Amniotic stem cell (primary cell): Measurements from ENCODE around the gene PPT2.
"Not testable (repeated sequence)": the region's sequence is repeated elsewhere in the genome, so short reads cannot be mapped to it uniquely, and the experiment has no call there.

Experiments used
- DNase-seq: peaks from one replicate; lab custom pipeline; 2025; lab: John Stamatoyannopoulos, UW

The PPT2 gene

DNA sequence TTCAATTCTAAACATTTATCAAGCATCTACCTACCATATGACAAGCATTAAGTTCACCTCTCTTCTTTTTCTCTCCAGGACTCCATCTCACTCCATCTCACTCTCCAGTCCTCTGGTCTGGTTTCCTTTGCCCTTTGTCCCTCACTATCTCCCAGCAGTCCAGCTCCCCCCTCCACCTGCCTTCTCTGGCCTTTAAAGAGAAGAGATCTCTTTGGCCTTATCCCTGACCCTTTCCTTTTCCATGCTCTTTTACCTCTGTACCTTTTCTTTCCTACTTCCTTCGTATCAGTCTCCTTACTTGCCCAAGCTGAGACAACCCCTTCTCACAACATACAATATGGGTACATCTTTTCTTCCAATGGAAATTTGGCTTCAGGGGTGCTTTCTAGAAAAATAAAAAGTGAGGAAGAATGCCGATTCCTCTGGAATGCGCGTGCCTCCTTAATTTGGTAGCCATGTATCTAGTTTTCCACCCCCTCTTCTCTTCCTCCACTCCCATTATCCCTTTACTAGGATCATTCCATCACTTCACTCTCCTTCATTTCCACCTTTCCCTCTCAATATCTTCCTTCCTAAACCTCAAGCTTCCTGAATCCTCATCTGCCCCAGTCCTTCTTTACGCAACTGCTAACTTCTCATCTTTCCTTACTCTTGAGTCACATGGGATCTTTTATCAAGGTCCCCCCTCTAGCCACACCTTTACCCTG, 22.7 kb downstream of the PPT2 start:
- DNase-seq, result peak; percentile 52

DNA sequence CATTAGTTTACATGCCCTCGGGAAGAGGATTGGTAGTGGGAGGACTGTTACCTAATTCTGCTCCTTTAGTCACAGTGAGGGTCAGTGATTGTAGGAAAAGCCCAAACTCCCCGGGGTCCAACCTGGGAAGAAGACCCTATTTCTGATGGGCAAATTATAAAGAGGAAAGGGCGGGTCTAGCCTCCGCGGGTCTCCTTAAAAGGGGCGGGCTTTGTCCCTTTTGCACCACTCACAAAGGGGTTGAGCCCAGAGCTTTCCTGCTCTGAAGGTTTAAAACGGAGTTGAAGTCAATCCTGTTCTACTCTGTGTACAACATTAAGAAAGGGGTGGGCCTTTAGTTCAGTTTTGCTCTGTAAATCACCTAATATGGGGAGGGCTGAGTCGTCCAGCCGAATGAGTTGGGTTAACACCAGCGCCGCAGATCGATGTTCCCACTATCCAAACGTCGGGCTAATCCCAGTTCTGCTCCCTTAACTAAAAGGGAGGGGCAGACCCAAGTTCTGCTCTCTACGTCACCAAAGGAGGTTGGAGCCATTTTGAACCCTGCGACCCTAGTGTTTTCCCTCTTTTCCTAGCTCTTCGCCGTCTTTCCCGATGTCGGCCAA, 23.3 kb downstream of the PPT2 start:
- peak; percentile 56 for DNase-seq

DNA sequence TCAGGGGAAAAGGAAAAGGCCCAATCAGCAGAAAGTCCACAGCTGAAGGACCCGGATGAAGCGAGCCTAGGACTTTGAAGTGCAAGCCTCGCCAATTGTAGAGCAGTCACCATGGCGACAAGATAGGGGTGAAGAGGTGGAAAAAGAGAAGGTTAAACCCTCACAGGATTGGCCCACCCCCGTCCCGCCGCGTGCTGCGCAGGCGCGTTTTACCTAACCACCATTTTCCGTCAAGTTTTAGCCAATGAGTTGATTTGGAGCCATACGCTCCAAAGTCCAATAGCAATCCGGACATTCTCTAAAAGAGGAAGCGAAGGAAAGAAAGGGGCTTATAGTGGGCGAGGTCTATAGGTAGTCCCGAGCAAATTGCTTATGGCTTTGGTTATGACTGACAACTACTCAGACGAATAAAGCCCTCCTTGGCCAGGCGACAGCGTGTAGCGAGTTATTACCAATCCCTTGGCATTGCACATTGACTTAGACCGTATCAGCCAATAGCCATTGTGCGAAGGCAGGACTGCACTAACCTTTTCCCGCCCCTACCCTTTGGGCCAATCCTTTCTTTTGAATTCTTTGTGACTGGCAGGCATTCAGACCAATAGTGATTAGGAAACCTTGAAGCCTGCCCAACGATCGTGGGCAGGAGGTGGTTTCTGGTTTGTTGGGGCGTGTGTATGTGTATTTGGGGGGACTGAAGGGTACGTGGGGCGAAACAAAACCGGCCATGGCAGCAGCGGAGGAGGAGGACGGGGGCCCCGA, 24.0 kb downstream of the PPT2 start, which contains the start of gene RNF5:
Gene RNF5, plus strand, starts transcription at position 618 of the 759 bp plus-strand sequence. Its CDS starts 107 bp downstream, at position 725.
- DNase-seq, result peak; percentile 100

- DNase-seq, result no peak
Measured at GRCh38 chr6:32178547-32179440, 24.9 kb downstream of the PPT2 start.

GRCh38 chr6:32179766-32180405, 25.9 kb downstream of the PPT2 start:
- no peak for DNase-seq

GRCh38 chr6:32181148-32181702, 27.3 kb downstream of the PPT2 start:
- DNase-seq, result no peak

- DNase-seq, result no peak
Measured at GRCh38 chr6:32181915-32182529, 28.1 kb downstream of the PPT2 start.

- no peak for DNase-seq
Measured at GRCh38 chr6:32182555-32182981, 28.6 kb downstream of the PPT2 start.

DNA sequence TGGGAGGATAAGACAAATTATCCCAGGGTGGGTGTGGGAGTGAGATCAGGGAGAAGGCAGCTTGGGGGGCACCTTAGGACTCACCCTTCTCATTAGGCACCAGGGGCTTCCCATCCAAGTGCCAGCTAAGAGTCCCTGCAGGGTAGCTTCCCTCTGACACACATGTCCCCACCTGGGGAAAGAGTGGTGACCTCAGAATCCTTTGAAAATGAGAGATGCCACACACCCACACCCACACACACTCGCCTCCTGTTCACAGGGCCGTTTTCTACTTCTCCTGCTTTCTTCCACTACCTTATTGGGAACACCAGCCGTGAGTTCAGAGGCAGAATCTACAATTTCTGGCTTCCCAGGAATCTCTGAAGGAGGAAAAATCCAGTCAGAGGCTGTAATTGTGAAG, 29.1 kb downstream of the PPT2 start:
- no peak for DNase-seq

GRCh38 chr6:32183483-32184083, 29.6 kb downstream of the PPT2 start:
- no peak for DNase-seq

DNA sequence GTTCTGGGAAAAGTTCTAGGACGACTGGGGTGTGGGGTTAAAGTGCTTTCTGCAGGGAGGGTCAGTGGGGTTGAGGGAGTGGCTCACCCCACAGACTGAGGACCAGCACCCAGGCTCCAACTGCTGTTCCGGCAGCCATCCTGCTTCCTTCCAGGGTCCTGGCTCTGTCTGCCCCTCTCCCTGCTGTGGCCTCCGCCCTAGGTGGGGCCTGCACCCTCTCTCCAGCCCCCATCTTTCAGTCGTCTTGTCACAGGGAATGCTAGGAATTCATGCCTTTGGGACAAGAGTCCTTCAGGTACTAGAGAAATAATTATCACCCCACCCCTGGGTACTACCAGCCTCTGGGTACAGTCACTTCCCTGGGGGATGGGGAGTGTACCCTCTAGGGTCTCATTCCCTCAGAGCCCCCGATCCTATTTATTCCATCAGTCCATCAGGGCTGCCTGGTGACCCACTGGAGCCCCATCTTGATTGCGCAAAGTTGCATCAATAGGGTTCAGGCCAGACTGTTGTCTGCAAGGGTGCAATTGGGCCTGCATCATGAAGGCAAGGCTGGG, 30.2 kb downstream of the PPT2 start, which contains the start of gene AGER:
Gene AGER, minus strand, starts transcription at position 170 of the 557 bp plus-strand sequence. Its CDS starts 31 bp downstream, at position 139.
- DNase-seq, result no peak

DNA sequence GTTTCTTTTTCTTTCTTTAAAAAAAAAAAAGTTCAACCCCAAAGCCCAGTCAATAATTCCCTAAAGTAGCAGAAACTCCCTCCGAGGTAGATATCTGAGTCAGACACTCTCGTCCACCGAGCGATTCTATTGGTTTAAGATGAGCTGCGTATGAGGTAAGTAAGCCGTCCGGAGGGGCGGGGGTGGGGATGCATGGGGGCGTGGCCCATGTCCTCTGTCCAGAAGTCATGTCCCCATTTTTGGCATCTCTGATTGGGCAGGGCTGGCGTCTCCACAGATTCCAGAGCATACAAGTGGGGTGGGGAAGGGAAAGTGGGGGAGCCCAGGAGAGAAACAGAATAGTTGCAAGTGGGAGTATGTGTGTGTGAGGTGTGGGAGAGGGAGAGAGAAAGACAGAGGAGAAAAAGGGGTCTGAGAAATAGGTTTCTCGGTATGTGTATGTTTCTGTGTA, 31.8 kb downstream of the PPT2 start:
- peak; percentile 81 for DNase-seq

DNA sequence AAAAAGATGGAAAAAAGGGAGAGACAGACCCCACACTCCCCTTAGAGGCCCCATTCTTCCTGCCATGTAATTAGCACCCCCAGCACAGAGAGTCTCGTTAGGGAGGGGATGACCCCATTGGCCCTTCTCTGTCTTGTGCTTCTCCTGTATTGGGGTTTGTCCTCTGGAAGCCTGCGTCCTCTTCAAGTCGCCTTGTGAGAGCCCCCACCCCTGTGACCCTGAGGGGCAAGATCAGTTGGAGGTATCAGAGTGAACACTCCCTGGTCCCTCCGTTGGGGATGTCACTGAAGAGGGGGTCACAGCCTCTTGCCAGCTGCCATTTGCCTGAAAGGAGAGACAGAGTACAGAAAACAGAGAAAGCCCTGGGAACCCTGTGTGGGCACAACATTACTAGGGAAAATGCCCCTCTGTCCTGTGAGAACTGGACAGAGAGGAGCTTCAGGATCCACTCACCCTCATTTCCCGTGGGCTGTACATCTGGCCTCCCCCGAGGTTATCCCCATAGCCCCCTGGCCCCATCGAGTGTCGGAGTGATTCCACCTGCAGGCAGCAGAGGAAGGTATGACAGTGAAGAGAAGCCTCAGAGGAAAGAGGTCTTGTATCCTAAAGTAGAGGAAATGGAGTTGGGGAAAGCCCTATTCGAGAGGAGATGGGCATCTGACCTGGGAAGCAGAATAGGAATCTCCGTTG, 32.4 kb downstream of the PPT2 start:
- DNase-seq, result not testable (repeated sequence)

DNA sequence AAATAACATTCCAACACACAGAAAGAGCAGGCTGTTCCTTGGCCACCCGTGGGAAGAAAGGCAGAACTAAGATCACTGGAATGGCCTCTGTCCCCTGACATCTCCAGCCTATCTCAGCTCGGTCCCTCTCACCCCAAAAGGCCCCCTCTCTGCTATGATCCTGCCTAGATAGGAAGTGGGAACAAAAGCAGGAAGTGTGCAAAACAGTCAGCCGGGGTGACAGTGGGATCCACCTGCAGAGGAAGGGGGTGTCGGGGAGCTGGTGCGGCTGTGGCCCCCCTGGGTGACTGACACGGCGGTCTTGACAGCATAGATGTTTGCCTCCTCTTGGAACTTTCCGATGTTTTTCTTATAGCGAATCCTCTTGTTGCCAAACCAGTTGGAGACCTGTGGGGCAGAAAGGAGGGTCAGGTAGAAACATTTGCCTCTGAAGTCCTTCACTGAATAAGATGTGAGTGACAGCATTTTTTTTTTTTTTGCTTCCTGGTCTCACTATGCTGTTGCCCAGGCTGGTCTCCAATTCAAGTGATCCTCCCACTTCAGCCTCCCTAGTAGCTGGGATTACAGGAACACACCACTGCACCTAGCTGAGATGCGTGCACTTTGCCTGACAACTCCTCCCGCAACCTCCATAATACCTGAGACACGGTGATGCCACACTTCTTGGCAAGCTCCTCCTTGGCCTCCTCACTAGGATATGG, 33.2 kb downstream of the PPT2 start:
- no peak for DNase-seq

DNA sequence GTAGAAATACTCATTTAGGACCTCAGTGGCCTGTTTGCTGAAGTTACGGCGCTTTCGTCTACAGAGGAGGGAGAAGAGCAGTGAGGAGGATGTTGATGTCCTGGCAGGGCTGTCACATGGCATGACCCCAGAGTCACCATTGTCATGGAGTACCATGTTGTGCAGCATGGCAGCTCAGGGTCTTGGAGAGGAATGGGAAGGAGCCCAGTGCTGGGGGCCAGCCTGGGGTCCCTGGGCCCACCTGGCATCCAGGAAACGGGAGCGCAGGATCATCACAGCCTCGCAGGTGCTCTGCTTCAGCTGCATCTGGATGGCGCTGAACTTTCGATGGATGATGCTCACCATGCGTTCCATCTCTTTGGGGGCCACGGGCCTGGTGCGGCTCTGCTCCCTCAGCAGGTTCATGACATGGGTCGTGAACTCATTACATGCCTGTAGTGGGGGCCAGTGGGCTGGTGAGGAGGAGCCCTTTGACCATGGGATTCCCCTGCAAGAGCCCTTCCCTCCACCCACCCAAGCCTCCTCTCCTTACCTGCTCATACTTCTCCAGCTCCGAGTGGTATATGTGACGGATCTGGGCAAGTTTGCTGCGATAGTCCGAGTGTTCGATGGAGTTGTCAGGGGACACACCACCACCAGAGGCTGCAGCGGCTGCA, 33.9 kb downstream of the PPT2 start:
- not testable (repeated sequence) for DNase-seq

- no peak for DNase-seq
Measured at GRCh38 chr6:32188381-32189068, 34.6 kb downstream of the PPT2 start.

DNA sequence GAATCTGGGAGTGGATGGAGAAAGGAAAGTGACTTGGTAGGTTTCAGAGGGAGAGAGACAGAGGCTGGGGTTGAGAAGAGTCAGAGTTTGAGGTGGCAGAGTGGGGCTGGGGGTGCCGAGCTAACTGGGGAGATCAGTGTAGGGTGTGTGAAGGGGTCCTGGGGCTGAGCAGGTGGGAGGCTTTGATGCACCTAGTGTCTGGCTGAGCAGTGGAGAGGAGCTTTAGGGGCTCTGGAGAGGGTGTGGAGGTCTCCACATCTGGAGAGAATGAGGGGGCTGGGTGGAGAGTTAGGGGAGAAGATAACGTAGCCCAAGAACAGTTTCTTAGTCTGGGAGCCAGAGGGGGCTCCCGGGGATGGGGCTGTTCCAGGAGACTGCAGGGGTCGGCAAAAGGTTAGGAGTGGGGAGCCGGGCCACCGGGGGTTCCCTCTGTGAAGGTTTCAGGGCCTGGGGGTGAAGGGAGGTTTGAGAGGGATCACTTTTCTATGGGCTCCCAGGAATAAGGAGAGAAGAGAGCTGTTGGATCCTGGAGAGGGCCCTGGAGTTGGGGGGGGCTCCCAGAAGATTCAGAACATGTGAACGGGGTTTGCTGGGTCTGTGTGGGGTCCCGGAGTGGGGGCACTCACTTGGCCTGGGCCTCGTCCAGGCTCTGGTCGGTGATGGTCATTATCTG, 35.3 kb downstream of the PPT2 start:
- DNase-seq, result no peak
